GM21529 (cell line): ENCODE results near the gene FAM241A.
"Not testable (repeated sequence)": the region's sequence is repeated elsewhere in the genome, so short reads cannot be mapped to it uniquely, and the experiment has no call there.

Experiments used
- ATAC-seq: cut with Tn5 transposase; IDR thresholded peaks from one replicate; pipeline ENCODE4 v1.9.1; 2021; ENCODE audit not compliant: unreplicated experiment

The FAM241A gene

DNA sequence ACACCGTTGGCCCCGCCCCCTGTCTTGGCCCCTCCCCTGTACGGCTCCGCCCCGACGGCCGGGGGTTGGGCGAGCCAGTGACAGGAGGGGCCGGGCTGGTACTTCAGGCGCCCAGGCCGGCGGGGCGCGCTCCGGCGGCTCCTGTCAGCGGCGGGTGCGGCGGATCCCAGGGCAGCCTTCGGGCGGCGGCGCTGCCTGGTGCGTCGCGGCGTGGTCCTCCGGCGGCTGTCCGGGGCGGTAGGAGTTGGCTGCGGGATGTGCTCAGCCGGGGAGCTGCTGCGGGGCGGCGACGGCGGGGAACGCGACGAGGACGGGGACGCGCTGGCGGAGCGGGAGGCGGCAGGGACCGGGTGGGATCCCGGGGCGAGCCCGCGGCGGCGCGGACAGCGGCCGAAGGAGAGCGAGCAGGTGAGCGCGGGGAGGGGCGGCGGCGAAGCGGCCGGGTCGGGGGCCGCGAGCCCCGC is at the start of gene FAM241A:
FAM241A (plus strand) TSS at position 129 of the 464 bp plus-strand sequence; CDS start at position 256, 127 bp downstream.
- ATAC-seq, result peak; percentile 91

- ATAC-seq, result no peak
Observed at GRCh38 chr4:112098841-112099530, 46.3 kb upstream of the FAM241A start.

DNA sequence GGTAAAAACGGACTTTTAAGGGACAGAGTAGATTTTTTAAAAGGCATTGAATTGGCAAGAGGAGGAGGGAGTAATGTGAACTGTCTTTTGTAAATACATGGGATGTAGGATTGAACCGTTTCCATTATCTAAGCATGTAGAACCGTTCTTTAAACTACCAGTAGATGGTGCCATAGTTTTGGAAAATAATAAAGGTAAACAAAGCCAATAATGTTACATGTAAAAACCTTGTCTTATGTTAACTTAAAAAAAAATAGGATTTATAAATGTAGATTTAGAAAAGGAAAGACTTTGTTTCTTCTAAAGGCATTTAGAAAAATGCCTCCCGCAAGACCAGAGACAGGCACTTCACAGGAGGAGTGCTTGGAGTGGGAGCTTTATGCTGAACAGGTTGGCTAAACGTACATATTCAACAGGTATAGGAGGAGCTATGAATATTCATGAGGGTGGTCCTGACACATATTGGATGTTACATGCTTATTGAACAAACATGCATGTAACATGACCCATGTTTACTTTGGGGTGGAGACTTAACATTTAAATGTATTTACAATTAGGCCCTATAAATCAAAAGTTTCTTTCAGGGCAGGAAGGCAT is 45.5 kb upstream of the FAM241A start:
- peak; percentile 78 for ATAC-seq

GRCh38 chr4:112102875-112103370 is 42.3 kb upstream of the FAM241A start:
- ATAC-seq, result no peak

DNA sequence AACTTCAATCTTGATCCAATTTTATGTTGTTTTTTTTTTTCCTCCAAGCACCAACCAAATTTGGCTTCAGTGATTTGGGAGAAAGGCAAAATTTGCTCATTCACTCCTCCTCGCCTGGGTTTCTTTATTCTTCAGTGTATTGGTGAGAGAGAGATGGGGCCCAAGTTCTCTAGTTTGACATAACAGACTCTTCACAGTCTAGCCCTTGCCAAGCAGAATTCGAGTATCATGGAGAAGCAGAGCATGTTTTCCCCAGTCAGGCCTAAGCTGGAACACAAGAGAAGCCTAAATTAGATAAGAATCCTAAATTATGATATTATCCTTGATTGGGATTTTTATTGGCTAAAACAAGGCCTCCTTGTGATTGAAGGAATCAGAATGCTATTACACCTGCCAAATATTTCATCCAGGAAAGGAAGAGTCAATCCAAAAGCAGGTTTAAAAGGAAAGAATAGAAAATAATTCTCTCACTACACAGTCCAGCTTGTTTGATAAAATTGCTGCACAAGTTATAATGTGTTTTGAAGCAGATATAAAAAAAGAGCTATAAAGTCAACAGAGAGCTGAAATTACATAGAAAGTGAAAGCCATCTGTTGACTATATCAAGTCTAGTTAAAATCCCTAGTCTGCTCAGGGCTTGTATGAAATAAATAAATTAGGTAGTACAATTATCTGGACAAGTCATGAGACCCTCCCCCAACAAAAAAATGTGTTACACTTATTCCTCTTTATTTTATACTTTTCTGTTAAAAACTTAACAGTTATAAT is 39.9 kb upstream of the FAM241A start:
- no peak for ATAC-seq

DNA sequence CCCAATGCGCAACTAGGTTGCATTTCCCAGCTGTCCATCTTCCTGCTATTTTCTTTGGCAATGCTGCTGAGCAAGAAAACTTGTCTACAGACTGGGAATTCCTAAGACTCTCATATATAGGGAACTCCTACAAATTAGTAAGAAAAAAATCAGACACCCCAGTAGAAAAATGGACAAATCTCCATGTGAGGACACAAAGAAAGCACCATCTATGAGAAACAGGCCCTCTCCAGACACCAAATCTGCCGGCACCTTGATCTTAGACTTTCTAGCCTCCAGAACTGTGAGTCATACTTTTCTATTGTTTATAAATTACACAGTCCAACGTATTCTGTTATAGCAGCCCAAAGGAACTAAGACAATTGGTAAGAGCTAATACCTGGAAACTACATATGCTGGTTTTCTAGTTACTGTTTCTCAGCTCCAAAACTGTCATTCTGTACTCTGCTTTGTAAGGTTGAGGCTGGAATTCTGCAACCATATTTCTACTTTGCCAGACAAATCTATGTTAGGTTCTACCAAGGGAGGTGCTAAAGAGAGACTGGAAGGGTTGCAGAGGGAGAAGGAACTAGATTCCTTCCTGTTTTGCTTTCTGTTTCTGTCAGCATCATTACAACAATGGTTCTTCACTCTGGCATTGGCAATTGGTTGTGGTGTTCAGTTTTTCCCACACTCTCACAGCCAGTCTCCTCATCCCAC is 35.7 kb upstream of the FAM241A start:
- peak; percentile 81 for ATAC-seq

DNA sequence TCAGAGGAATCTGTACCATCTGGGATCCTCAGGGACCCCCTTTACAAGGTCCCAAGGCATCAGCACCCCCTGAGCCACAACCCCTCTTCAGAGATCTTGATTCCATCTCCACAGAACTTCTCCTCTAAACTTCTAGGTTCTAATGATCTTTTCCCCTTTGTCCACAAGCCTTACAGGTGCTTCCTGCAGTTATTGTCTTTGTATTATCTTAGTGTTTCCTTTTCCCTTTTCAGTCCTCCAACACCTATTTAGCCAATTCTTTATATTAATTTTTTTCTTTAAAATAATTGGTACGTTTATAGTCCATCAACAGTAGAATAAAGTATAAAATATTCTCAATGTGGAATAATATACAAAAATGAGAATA is 35.2 kb upstream of the FAM241A start:
- no peak for ATAC-seq

- no peak for ATAC-seq
Observed at GRCh38 chr4:112111306-112111705, 33.9 kb upstream of the FAM241A start.

GRCh38 chr4:112112095-112112494 is 33.2 kb upstream of the FAM241A start:
- ATAC-seq, result not testable (repeated sequence)

DNA sequence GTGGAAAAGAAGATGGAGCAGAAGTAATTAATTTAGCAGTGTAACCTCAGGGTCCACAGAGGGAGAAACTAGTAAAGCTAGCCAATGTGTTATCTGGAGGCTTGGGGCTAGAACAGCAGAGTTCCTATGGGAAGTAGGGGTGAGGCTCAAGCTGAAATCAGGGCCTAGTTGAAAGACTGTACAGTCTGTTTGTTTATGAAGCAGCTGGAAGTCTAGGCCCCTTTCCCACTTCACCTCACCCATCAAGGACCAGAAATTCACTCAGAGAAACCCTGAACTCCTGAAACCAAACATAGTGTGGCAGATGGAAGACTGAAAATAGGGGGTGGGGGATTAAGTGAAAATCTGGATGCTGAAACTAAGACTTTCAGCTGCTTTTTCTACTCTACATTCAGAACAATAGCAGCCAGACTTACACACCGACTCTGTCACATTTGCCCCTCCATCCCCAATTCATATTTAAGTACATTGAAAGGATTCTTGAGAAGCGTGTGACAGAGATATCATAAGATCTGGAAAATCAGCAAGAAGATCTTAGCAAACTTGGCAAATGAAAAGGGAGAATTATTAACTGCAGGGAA is 32.6 kb upstream of the FAM241A start:
- ATAC-seq, result no peak

DNA sequence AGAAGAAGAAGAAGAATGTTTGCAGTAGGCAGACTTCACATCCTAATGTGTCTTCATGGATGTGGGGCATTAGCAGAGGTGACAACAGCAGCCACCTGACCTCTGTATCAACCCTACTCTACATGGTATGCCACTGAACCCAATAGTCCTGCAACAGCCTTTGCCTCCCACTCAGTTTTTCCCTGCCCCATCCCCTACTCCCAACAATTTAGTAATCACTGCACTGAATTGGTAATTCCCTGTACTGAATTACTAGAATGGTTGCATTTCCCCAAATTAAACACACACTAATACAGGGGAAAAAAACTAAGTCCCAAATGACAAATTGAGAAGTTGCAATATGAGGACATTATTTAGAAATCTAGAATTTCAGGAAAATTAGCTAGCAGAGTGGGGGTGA is 31.4 kb upstream of the FAM241A start:
- ATAC-seq, result no peak

DNA sequence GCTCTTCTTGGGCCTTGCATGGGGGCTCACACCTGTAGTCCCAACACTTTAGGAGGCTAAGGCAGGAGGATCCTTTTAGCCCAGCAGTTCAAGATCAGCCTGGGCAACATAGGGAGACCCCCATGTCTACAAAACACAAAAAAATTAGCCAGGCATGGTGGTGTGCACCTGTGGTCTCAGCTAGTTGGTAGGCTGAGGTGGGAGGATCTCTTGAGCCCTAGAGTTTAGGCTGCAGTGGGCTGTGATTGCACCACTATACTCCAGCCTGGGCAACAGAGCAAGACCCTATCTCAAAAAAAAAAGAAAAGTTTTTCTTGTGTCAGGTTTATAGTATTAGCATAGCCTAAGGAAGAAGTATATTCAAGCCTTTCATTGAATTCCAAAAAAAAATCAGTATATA is 30.8 kb upstream of the FAM241A start:
- no peak for ATAC-seq

GRCh38 chr4:112118742-112119352 is 26.4 kb upstream of the FAM241A start:
- ATAC-seq, result no peak

- peak; percentile 92 for ATAC-seq
Observed at GRCh38 chr4:112119353-112119783, 25.9 kb upstream of the FAM241A start.

DNA sequence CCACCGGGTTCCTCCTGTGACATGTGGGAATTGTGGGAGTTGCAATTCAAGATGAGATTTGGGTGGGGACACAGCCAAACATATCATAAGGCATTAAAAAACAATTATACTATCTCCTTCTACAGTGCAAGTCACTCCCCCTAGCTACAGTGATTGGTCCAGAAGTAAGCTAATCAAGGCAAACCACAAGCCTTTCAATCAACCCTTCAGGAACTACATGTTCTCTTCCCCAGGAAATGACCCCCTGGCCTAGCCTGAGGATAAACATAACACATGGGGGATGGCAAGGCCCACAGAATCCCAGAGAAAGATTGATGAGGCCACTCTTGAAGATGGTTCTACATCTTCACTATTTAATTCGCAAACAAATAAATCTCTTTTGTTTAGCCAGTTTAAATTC is 25.2 kb upstream of the FAM241A start:
- ATAC-seq, result no peak

DNA sequence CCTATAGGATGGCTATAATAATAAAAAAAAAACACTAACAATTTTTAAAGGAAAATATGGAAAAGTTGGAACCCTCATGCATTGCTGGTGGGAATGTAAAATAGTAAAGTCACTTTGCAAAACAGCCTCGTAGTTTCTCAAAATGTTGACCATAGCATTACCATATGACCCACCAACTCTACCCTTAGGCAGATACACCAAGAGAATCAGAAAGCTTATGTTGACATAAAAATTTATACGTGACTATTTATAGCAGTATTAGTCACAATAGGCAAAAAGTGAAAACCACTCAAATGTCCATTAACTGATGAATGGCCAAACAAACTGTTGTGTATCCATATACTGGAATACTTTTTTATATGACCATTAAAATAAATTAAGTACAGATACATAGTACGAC is 19.8 kb upstream of the FAM241A start:
- no peak for ATAC-seq

DNA sequence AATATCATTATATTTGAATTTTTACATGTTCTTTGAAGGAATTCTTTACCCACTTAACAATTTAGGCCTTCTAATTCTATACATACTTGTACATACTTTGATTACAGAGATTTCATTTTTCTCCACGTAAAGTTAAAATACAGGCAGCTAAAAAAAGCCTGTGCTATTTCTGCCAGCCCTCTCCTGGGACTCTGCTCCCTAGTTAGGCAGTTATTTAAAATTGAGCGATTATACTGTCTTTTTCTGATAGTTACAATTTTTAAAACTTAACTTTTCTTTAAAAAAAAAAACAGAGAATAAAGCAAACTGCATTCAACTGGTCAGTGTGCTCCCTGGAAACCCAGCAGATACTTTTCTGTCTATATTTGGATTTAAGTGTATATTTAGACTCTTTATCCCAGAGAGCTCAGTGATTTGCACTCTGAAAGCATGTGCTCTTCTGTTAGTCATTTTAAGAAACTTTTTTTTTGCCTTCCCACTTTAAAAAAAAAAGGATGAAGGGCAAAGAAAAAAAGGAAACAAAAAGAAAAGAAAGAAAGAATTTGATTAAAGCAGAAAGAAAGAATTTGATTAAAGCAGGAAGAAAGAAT is 18.1 kb upstream of the FAM241A start:
- ATAC-seq, result no peak

DNA sequence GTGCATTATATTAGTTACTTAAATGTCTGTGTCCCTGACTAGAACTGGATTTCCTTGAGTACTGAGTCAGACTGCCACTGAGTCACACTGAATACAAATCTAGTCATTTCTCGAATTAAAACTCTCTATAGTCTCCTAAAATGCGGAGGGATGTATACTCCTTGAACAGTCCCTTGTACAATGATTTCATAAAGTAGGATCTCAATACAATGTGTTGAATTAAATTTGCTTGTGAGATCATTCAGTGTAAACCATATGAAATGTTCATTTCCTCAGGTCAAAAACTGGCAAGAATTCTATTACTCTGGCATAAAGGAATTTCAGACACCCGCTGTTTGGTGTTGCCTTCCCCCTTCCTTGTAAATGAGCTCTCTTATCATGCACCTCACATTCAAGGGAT is 17.5 kb upstream of the FAM241A start:
- ATAC-seq, result no peak

DNA sequence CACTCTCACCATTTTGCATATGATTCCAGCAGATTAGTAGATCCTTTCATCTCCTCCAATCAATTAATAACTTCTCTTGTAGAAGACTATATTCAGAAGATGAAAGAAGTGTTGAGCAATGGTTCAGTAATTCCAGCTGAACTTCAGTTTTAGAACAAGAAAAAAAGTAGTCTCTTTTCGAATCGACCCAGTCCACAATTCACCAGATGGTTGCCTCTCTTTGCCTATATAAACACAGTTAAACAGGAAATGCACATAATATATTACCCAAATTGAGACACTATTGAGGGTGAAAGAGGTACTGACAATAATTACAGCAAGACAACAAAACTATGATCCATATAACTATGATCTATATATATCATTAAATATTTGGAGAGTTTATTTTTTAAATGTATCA is 16.8 kb upstream of the FAM241A start:
- peak; percentile 45 for ATAC-seq

GRCh38 chr4:112130906-112131305 is 14.3 kb upstream of the FAM241A start:
- ATAC-seq, result no peak
